Stimulated activated CD4-positive, alpha-beta T cell treated with anti-CD3 and anti-CD28 coated beads, TNF-alpha, amount 100 ng/mL, for 1 hour (primary cell): ENCODE data around the gene TUBGCP4.
"Not testable (repeated sequence)": the region's sequence is repeated elsewhere in the genome, so short reads cannot be mapped to it uniquely, and the experiment has no call there.

ENCODE experiments used
- DNase-seq, 3 donors: peaks; one replicate each; pipeline ENCODE4 v3.0.0-alpha.2; 2020; ENCODE audit warnings: low read depth in 3 of 3, low spot score in 1 of 3

Gene TUBGCP4, protein sequence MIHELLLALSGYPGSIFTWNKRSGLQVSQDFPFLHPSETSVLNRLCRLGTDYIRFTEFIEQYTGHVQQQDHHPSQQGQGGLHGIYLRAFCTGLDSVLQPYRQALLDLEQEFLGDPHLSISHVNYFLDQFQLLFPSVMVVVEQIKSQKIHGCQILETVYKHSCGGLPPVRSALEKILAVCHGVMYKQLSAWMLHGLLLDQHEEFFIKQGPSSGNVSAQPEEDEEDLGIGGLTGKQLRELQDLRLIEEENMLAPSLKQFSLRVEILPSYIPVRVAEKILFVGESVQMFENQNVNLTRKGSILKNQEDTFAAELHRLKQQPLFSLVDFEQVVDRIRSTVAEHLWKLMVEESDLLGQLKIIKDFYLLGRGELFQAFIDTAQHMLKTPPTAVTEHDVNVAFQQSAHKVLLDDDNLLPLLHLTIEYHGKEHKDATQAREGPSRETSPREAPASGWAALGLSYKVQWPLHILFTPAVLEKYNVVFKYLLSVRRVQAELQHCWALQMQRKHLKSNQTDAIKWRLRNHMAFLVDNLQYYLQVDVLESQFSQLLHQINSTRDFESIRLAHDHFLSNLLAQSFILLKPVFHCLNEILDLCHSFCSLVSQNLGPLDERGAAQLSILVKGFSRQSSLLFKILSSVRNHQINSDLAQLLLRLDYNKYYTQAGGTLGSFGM

DNA sequence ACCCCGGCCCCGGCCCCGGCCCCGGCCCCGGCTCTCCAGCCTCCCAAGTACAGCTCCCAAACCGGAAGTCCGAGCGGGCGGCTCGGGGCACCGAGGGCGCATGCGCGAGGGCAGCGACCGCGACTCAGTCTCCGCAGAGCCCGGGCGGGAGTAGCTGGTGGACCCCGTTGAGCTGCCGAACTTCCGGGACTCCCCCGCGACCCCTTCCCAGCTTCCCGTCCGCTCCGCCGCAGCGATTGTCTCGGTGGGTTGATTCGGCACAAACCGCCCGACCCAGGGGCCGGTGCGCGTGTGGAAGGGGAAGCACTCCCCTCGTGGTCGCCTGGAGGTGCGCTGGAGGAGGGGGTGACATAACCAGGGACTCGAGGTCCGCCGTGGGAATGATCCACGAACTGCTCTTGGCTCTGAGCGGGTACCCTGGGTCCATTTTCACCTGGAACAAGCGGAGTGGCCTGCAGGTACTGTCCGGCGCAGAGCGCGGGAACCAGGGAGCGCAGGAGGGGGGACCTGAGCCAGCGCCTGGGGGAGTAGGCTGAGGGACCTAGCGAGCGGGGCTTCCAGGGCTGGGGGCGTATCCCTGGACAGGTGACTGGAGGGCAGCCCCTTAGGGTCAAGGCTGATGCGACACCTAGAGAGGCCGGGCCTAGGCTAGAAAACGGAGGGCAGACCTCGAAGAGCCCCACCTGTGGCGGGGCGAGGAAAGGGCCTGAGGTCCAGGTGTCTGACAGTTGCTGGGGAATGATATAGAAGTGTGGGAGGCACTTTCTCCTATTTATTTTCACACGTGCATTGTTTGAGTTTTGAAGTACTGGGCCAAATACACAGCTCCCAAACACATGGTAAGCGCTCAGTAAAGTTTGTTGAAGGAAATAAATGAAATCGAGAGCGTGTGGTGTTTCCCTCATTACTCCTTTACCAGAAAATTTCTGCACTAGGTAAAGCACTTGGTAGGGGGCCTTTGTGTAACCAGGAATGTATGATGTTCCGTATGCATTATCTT lies at the start of gene TUBGCP4, which contains the start of gene ZSCAN29:
Gene TUBGCP4 (plus strand): TSS at position 127 of the 1,000 bp plus-strand sequence. CDS start 254 bp downstream, at position 381.
Gene ZSCAN29 (minus strand): TSS at position 69 of the 1,000 bp plus-strand sequence. CDS start 1,130 bp downstream, outside the sequence.
- peak; percentile 35 to 63 (median 62) for DNase-seq

DNA sequence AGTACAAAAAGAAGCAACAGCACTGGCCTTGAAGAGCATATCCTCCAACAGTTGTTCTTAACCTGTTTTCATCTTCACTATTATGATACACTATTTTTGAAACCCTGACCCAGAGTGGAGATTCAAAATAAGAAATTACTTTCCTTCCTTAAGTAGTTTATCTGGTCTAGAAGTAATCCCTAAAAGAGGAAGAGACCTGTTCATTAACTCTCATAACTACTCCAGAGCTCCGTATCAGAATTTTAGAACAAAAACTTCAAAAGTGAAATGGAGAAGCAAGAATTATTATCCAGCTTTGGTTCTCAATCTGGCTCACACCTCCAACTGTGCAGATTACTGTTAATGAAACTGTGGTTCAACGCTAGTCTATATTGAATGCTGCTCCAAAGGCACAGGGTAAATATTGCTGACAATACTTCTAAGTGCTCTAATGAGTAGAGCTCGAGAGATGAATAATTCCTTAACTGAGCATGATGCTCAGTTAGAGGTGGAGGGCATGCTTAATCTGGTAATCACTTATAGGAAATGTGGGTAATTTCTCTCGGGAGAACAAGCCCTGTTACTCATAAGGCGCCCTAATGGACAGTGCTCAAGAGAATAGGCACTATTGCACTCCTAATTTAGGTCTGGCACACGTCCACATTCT lies 45.7 kb upstream of the TUBGCP4 start:
- no peak for DNase-seq

DNA sequence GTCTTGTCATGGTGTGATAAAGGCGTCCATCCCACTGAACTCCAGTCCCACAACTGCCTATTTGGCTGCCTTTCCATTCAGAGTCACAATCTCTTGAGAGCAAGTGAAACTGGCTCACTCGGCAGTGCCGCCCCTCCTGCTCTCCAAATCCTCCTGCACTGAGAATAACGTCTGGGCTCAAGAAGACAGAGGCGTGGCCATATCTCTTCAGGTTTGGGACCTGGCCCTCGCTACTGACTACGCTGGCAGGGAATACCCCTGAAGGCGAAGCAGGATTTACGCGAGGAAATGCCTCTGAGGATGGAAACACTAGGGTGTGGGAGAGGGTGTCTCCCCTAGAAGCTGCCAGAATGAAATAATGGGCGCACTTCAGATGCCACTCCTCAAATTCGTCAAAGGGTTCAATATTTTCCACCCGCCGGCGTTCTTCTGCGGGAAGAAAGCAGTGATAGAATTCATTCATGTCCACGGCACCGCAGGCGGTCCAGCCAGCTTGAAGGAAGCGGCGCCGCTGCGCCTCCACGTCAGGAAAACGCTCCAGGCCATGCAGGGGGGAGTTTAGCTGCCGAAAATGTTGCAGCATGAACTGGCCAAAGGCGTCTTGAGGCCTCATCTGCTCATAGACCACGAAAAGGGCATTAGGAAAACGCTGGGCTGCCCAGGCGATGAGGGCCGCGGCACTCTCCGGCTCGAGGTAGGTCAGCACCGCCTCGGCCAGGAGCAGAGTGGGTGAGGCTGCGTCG lies 41.5 kb upstream of the TUBGCP4 start:
- DNase-seq, result no peak

DNA sequence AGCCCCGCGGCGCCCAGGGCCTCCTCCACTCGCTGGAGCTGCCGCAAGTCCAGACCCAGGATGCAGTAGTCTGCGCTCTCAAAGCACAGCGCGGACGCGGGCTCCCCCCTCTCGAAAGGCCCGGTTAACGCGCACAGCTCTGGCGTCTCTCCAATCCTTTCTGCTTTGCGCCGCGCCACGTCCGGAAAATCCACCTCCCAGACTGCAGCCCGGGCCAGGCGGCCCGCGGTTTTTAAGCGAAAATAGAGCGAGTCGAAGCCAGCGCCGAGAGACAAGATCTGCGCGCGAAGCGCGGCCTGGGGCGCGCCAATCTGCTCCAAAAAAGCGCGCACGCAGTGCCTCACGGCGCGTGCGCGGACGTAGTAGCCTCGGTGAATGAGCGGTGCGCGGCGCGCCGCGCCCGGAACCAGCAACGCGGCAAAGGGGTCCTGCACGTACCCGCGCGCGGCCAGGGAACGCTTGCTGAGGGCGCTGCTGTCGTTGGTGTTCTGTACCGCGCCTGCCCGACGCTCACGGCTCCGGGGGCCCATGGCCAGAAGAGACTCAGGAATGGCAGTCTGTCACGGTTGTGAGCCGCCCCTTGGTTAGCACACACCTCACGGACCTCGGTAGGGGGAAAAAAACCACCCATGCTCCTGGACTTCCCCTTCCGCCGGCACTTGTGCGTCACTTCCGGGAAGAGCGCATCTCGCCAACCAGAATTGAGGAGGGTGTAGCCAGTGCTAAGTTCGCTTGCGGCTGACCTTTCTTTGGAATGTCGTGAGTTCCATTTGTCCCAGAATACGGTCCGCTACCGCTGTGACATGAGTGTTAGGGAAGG lies 40.7 kb upstream of the TUBGCP4 start, which contains the start of gene LCMT2:
Gene LCMT2 (minus strand): TSS at position 614 of the 820 bp plus-strand sequence. CDS start 84 bp downstream, at position 530.
- DNase-seq, result peak; percentile 73 to 78 (median 74)

DNA sequence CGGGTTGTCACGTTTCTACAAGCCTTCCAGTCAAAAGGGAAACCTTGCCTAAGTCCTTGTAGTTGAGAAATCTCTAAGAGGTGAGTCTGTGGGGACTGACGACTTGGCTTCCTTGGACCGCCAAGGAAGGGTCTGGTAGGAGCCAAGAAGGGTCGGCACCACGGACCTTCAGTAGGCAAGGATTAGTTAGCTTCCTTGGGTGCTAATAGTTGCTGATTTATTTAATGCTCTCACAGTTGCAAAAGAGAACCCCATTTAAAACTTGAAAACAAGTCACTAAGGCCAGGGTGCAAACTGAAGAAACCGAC lies 40.2 kb upstream of the TUBGCP4 start:
- DNase-seq, result no peak

DNA sequence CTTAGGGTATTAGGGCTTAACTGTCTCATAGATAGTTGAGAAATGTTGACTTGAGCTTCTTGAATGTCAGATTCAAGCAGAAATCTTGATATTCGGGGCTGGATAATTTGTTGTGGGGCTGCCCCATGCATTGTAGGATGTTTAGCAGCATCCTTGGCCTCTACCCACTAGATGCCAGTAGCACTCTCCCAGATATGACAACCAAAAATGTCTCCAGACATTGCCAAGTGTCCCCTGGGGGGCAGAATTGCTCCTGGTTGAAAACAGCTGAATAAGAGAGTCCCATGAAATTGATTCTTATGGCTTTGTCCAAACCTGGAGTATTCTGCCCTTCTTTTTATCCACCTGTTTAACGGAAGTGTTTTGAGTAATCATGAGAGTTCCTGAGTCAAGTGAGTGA lies 24.6 kb upstream of the TUBGCP4 start:
- no peak for DNase-seq

DNA sequence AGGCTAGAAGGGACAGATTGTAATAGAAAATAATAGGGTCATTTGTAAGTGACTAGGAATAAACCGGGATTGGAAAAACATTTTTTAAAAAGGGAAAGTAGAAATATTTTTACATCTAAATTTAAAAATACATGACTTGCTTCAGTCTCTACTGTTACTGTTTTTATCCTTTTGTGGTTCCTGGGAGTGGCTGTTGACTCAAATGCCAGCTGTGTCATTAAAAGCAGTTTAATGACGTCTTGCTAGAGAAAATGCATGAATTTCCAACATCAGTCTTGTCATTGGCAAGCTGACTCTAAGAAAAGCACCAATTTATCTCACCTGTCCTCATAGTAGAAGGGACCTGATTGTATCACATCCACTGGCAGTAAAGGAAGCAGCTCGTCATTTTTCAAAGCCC lies 23.8 kb upstream of the TUBGCP4 start:
- DNase-seq, result no peak

DNA sequence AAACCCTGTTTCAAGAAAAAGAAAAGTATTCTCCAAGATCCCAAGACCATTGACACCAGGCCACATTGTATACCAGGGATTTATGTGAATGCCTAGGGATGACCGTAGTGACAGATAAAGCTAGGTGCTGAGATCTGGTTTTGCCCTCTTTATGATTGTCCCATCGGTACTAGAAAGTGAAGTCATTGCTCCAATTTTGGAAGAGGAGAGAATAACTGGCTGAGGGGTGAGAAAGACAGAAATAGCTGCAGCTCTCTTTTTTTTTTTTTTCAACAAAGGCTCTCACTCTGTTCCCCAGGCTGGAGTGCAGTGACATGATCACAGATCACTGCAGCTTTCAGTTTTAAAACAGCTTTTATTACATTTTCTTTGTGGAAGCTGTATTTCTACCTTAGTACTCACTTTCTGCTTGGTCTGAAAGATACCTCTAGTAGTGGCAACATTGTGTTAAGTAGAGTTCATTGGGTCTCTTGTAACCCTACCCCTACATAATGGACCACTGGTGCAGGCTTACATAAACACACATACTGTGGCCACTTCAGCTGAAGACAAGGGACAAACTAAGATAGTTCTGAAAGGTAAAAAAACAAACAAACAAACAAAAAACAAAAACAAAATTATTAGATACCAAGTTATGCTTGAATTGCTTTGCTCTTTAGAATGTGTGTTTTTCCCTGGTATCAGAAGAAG lies 18.1 kb upstream of the TUBGCP4 start:
- no peak for DNase-seq

DNA sequence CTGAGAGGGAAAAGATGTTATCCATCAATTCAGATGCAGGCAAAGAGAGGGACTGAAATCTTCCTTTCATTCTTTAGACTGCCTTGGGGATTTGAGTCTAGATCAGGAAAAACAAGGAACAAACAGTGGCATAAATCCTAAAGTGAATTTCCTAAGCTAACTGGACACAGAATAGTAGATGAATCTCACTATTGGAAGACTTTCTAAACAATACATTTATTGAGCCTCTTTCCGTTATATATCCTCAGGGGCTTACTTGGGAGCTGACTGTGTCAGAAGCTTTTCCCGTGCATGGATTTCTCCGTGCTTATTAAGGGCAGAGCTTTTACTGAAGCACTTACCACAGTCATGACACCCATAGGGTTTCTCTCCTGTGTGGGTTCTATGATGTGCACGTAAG lies 10.1 kb upstream of the TUBGCP4 start:
- no peak for DNase-seq

DNA sequence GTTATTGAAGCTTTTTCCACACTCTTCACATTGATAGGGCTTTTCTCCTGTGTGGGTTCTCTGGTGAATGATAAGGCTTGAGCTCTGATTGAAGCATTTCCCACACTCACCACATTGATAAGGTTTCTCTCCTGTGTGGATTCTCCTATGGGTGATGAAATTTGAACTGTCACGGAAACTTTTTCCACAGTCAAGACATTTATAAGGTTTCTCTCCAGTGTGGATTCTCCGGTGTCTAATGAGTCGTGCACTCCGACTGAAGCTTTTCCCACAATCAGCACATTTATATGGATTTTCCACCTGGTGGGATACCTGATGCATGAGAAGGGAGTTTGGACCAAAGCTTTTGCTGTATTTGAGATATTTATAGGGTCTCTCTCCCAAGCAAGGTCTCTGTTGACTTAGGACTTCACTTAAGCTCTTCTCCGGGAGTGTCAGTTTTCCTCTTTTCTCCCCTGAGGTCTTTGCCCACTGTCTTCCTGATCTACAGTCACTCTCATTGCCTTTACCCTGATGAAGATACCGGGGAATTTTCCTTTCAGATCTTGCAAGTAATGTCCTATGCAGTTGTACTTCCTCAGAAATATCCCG lies 9.5 kb upstream of the TUBGCP4 start:
- no peak for DNase-seq

DNA sequence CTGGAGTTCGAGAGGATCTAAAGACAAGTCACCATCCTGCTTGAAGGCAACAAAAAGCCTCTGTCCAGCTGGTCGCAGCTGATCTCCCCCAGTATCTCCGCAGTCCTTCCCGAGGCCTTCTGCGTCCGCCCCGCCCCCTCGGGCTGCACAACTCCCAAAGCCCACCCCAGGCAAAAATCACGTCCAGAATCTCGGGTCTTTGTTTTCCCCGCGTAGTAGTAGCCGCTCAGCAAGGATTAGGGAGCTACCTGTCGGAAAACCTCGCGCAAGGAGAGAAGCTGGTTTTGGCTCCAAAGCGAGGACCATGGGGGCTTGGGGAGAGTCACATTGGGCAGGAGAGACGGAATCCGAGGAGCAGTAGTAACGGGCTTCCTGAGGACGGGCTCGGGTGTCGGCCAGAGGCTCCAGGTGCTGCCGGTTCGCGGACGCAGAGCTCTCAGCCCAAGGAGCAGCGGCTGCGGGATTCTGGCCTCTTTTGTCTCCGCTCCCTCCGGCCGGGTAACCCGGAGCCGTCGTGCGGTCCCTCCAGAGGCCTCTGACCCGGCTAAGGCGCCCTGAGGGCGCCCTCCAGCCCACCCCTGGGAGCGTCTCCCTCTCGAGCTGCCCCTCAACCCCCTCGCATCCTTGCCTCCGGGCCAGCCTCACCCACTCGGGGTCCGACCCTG lies 459 bp upstream of the TUBGCP4 start:
- peak in 1 of 3 donors; percentile 5 for DNase-seq

DNA sequence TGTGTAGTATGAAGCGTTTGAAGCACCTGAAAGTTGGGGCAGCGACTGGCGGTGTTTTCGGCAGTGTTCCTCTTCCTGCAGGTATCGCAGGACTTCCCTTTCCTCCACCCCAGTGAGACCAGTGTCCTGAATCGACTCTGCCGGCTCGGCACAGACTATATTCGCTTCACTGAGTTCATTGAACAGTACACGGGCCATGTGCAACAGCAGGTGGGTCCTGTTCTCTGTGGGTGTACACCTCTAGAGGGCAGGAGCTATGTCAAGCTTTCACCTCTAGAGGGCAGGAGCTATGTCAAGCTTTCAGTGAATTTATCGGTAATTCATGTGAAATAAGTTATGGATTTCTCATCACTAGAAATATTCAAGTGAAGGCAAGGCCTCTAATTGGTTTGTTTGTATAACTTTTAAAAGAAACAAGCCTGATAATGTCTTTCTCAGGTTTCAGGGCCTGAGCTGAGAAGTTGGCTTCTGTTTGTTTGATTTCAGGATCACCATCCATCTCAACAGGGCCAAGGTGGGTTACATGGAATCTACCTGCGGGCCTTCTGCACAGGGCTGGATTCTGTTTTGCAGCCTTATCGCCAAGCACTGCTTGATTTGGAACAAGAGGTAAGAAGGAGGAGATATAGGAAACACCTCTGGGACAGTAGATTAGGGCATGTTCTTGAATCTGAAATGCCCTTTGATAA lies 5.3 kb downstream of the TUBGCP4 start:
- no peak for DNase-seq

DNA sequence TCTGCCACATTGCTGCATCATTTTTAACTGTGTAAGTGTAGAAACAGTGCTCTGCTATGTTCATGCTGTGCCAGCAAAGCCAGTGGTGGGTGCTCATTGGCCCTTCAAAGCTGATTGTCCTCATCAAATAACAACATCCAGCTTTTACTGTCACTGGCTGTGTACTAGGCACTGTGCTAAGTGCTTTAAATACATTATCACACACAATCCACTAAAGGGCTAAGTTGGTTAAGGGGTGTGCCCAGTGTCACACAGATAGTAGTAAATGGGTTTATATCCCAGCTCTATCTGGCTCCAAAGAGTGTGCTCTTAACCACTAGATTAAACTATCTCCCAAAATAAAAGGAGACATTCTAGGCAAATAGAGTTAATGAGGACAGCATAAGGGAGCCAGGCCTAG lies 7.7 kb downstream of the TUBGCP4 start:
- no peak for DNase-seq

DNA sequence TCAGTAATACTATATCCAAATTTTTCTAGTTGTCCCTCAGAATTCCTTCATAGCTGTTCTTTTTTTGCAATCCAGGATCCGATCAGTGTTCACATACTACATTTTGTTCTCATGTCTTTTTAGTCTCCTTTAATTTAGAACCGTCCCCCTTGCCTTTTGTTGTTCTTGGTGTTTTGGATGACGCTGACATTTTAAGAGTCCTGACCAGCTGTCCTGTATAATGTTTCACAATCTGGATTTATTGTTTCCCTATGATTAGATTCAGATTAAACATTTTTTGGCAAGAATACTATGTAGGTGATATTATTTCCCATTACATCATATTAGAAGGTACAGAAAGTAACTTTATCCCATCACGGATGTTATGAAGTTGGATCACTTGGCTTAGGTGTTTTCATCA lies 11.4 kb downstream of the TUBGCP4 start:
- no peak for DNase-seq

DNA sequence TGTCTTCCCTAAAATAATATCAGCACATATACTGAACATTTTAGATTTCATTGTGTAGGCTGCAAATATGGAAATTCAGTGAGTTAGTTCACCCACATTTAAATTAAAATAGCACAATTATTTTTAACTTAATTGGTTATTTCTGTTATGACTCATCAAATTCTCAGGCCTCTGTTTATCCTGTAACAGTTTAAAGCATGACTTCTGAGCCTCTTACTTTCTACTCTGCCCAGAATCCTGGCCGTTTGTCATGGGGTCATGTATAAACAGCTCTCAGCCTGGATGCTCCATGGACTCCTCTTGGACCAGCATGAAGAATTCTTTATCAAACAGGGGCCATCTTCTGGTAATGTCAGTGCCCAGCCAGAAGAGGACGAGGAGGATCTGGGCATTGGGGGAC lies 12.2 kb downstream of the TUBGCP4 start:
- no peak for DNase-seq

DNA sequence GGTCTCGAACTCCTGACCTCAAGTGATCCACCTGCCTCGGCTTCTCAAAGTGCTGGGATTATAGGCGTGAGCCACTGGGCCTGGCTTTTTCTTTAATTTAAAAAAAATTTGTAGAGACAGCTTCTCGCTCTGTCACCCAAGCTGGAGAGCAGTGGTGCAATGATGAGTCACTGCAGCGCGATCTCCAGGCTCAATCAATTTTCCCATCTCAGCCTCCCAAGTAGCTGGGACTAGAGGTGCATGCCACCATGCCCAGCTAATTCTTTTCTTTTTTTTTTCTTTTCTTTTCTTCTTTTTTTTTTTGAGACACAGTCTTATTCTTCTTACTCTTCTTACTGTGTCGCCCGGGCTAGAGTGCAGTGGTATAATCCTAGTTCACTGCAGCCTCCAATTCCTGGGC lies 19.8 kb downstream of the TUBGCP4 start:
- no peak for DNase-seq

DNA sequence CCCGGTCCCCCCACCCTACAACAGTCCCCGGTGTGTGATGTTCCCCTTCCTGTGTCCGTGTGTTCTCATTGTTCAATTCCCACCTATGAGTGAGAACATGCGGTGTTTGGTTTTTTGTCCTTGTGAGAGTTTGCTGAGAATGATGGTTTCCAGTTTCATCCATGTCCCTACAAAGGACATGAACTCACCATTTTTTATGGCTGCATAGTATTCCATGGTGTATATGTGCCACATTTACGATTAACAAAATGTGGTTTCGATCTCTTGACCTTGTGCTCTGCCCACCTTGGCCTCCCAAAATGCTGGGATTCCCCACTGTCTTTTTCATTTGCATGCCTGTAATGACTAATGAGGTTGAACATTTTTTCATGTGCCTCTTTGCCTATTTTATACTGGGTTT lies 22.7 kb downstream of the TUBGCP4 start:
- DNase-seq, result not testable (repeated sequence)
